Type B pancreatic cell (in vitro differentiated cells): ENCODE data around the gene ENPP4. TPM values are rescaled to one million over a fixed set of nuclear protein-coding genes. Genes with fewer than 3 reads are reported as not detected.

ENCODE experiments used
- DNase-seq: peaks from one replicate; pipeline ENCODE4 v3.0.0; 2021; ENCODE audit warnings: mixed read lengths; ENCODE audit not compliant: unreplicated experiment; ENCODE audit errors: extremely low spot score
- H3K27ac Mint-ChIP-seq: 2 replicates; pipeline ENCODE4 v1.8.0; 2021; ENCODE audit warnings: mild to moderate bottlenecking, mixed read lengths
- H3K27me3 Mint-ChIP-seq: 2 replicates; pipeline ENCODE4 v1.8.0; 2021; ENCODE audit warnings: mixed read lengths
- H3K36me3 Mint-ChIP-seq: 2 replicates; pipeline ENCODE4 v1.8.0; 2021; ENCODE audit warnings: mixed read lengths
- H3K4me1 Mint-ChIP-seq: one replicate; pipeline ENCODE4 v1.8.0; 2021; ENCODE audit warnings: mixed read lengths; ENCODE audit not compliant: unreplicated experiment
- H3K4me3 Mint-ChIP-seq: 2 replicates; pipeline ENCODE4 v1.8.0; 2021; ENCODE audit warnings: mild to moderate bottlenecking, mixed read lengths
- H3K9me3 Mint-ChIP-seq: 2 replicates; pipeline ENCODE4 v1.8.0; 2021; ENCODE audit warnings: mixed read lengths
- total RNA-seq: library from RNA; stranded (reverse); gene quantifications from 2 replicates; pipeline ENCODE4 v1.2.1, GENCODE V29; 2021; ENCODE audit warnings: low replicate concordance
- TF ChIP-seq, protein P1 (sequence below): fragments of 200-600 bp; sonication (generic); conservative IDR thresholded peaks from 2 replicates; pipeline ENCODE4 v1.5.0; 2021; ENCODE audit warnings: antibody characterized with exemption, mild to moderate bottlenecking

Gene ENPP4
- total RNA-seq, 1 donor from 2014 or later, result 4.9 TPM

DNA sequence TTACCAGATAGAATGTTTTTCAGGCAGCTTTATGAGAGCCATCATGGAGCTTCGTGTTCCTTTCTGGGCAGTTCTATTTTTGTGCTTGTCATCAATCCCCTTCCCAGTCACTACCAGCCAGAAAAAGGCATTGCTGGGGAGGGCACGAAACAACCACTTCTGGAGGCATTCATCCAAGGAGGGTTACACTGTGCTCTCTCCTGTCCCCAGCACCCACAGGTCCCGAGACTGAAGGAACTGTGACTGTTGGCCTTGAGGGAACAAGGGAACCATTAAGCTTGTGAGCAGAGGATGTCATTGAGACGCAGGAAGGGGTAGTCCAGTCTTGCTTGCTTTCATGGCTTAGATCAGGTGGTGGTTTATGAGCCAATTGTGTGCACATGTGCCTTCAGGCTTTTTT lies 61.1 kb downstream of the ENPP4 start:
- Mint-ChIP-seq H3K9me3 (no peaks in the 10 kb centered on the region), H3K4me3 (no peak overlapping the region), H3K27ac (no peak overlapping the region), H3K27me3 (no peaks in the 10 kb centered on the region), H3K36me3 (no peaks in the 10 kb centered on the region), H3K4me1 (no peaks in the 10 kb centered on the region)
- DNase-seq, result no peak
- TF ChIP-seq, protein P1, sequence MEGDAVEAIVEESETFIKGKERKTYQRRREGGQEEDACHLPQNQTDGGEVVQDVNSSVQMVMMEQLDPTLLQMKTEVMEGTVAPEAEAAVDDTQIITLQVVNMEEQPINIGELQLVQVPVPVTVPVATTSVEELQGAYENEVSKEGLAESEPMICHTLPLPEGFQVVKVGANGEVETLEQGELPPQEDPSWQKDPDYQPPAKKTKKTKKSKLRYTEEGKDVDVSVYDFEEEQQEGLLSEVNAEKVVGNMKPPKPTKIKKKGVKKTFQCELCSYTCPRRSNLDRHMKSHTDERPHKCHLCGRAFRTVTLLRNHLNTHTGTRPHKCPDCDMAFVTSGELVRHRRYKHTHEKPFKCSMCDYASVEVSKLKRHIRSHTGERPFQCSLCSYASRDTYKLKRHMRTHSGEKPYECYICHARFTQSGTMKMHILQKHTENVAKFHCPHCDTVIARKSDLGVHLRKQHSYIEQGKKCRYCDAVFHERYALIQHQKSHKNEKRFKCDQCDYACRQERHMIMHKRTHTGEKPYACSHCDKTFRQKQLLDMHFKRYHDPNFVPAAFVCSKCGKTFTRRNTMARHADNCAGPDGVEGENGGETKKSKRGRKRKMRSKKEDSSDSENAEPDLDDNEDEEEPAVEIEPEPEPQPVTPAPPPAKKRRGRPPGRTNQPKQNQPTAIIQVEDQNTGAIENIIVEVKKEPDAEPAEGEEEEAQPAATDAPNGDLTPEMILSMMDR, result no peak

DNA sequence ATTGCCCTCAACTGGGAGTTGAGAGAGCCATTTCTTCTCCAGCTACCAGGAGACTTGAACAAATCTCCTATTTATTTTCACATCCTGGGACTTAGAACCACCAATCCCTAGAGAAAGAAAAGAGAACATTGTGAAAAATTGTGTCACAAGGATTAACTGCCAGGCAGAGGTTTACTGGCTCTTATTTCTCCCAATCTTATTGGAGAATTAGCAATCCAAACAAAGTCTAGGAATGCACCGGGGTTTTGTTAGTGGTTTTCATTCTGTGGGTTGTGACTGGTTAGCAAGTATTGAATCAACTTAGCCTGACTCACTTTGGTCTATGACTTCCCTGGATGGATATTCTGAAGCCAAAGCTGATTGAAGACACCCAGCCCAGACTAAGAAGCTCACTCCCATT lies 62.2 kb downstream of the ENPP4 start:
- H3K27ac Mint-ChIP-seq, result no peak overlapping the region
- H3K27me3 Mint-ChIP-seq, result no peaks in the 10 kb centered on the region
- no peak overlapping the region for H3K4me3 Mint-ChIP-seq
- H3K4me1 Mint-ChIP-seq, result no peaks in the 10 kb centered on the region
- DNase-seq, result no peak
- H3K9me3 Mint-ChIP-seq, result no peaks in the 10 kb centered on the region
- H3K36me3 Mint-ChIP-seq, result no peaks in the 10 kb centered on the region
- TF ChIP-seq, protein P1, result no peak

Other genes with a start within 250 kb of the ENPP4 start
- 31.3 and 75.8 TPM in 2 replicates for gene CLIC5, start 114.1 kb upstream of the ENPP4 start, total RNA-seq
- 4.2 and 6.6 TPM in 2 replicates for gene ENPP5, start 41.0 kb downstream of the ENPP4 start, total RNA-seq